Stimulated activated CD4-positive, alpha-beta T cell treated with anti-CD3 and anti-CD28 coated beads, Interleukin-15, amount 100 ng/mL, for 48 hours (primary cell): Measurements from ENCODE around the gene PFDN4.
A peak's percentile ranks its signal among the peaks of the same experiment; 100 is the strongest.

Experiments
- DNase-seq, 2 donors: peaks; one replicate each; pipeline ENCODE4 v3.0.0-alpha.2; 2020; ENCODE audit warnings: low read depth in 2 of 2

The PFDN4 gene

DNA sequence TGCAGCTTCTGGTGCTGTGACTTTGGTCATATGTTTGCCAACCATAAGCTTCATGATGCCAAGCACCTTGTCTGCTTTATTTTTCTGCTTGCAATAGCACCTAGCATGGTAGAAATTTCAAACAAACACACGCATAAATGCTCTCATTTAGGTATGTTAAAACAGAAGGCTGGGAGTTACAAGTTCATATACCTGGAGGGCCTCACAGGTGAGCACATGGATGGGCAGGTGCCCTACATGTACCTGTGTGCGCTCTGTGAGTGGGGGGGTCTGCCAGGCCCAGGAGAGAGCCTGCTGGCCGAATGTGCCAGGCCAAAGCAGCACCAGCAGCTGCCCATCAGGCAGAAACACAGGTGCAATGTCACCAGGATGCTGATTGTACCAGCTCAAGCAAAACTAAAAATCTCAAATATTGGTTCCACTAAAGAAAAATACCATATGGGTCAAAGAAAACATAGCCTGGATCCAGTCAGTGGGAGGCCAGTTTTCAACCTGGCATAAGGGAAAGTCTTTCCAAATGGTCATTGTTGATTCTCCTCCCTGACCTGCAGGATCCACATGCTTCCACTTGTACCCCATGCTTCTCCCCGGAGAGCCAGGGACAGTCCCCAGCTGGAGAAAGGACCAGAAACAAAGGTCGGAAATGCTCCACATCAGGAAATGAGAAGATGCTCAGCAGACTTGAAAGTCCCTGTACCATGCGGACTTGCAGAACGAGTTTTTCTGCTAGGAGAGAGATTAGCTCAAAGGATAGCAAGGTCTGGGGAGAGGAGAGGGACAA is 7.2 kb upstream of the PFDN4 start:
- DNase-seq = no peak

GRCh38 chr20:54201268-54201846 is 6.5 kb upstream of the PFDN4 start:
- DNase-seq = no peak

DNA sequence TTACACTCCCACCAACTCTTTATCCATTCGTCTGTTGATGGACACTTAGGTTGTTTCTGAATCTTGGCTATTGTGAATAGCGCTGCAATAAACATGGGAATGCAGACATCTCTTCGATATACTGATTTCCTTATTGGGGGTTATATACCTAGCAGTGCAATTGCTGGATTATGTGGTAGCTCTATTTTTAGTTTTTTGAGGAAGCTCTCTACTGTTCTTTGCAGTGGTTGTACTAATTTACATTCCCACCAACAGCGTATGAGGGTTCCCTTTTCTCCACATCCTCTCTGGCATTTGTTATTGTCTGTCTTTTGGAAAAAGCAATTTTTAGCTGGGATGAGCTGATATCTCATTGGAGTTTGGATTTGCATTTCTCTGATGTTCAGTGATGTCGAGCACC is 4.6 kb upstream of the PFDN4 start:
- no peak for DNase-seq

GRCh38 chr20:54204063-54204462 is 3.8 kb upstream of the PFDN4 start:
- DNase-seq = no peak

- DNase-seq = no peak
Measured at GRCh38 chr20:54204481-54204880, 3.4 kb upstream of the PFDN4 start.

DNA sequence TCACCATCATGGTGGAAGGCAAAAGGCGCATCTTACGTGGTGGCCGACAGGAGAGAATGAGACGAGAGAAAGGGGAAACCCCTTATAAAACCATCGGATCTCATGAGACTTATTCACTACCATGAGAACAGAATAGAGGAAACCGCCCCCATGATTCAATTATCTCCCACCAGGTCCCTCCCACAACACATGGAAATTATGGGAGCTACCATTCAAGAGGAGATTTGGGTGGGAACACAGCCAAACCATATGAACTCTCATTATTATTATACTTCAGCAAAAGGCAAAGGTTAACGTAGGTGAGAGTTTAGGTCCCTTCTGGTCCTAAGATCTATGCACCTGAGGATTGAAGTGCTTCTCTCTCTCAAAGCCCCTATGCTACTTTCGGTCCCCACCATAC is 2.4 kb upstream of the PFDN4 start:
- DNase-seq = peak in 1 of 2 donors; percentile 9

DNA sequence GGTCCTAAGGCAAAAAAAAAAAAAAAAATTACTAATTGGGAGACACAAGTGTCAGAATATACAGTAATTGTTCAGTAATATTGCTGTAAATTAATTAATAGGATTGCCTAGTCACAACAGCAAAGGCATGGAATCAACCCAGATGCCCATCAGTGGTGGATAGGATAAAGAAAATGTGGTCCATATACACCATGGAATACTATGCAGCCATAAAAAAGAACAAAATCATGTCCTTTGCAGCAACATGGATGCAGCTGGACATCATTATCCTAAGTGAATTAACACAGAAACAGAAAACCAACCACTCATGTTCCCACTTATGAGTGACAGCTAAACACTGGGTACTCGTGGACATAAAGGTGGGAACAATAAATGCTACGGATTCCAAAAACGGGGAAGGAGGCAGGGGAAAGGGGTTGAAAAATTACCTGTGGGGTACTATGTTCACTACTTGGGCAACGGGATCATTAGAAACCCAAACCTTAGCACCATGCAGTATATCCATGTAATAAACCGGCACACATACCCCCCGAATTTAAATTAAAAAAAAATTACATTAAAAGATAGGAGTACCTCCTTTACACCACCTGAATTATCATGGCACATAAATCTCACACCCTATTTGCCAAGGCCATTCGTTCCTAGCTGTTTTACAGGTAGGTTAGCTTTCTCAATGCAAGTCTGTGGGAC is 689 bp upstream of the PFDN4 start:
- no peak for DNase-seq

DNA sequence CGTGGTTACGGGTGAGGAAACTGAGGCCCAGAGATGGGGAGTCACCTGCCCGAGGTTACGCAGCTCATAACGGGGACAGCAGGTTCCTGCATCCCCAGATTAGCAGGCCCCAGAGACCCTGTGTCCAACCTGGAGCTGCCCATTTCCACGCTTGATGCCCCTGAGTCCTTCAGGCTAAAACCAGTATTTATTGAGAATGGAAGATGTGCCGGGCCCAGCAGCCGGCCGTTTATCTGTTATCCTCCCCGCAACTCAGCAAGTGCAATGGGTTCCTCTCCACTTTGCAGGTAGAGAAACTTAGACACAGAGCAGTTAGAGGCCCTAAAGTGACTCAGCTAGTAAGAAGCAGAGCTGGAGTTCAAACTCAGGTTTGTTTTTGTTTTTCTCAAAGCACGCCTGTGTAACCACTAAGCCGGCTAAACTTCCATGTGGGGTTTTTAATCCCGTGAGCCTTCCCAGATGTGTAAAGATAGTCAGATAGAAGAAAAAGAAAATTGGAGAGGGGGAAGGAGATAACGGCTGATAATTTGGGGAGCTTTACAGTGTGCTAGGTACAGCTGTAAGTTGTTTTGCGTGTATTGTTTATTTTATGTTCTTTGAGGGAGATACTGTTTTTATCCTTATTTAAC is 775 bp downstream of the PFDN4 start:
- DNase-seq = no peak

DNA sequence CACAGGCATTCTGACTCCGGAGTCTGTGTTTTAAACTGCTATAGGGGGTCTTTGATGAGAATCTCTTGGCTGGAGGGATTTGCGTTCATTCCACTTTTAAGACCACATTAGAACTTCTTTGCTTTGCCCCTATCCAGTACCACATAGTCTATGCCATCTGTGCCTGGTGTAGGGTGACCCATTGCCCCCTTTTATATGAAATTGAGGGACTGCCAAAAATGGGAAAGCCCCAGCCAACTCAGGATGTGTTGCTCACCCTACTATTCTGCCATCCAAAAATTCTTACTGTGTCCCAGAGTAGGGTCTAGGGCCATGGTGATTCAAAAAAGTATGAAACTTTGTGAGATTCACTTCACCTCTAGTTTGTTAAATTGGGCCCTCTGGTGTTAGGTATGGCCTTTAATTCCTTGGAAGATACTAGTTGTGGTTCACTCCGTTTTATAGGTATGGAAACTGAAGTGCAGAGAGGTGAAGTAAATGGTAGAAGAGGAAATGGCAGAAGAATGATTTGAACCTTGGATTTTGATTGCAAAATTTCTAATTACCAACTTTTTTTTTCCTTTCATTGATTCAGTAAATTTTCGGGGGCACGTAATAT is 1.4 kb downstream of the PFDN4 start:
- DNase-seq = no peak

GRCh38 chr20:54212226-54212625 is 4.3 kb downstream of the PFDN4 start:
- no peak for DNase-seq

- DNase-seq = no peak
Measured at GRCh38 chr20:54212871-54213270, 5.0 kb downstream of the PFDN4 start.

DNA sequence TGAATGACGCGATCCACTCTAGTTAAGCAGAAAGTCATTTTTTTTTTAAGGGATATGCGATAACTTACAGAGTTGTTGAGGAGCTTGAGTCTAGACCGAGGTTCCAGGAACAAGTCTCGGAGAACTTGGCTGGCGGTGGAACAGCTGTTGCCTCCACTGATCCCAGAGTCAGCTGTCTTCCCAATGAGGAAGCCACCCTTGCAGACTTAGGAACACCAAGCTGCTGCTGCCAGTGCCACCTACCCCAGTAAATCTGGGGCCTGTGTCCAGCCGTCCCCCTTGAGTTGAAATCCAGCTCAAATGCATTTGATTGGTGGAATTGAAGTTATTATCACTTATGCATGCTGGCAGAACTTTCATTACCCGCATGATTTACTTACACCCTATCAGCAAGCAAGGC is 6.7 kb downstream of the PFDN4 start:
- no peak for DNase-seq

GRCh38 chr20:54215157-54215789 is 7.4 kb downstream of the PFDN4 start:
- DNase-seq = no peak

DNA sequence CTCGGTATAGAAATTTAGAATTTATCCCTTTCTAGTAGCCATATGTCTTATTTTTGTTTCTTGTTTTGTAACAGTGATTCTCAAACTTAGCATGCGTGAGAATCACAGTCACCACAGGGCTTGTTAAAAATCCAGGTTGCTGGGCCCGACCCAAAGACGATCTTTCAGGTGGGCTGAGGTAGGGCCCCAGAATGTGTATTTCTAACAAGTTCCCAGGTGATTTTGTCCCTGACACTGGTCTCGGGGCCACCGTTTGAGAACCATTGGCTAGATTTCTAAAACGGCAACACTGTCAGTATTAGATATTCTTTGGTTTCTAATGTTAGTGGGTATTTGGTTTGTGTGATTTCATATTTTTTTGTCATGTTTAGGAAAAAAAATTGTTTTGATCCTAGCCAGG is 9.9 kb downstream of the PFDN4 start:
- DNase-seq = no peak

- no peak for DNase-seq
Measured at GRCh38 chr20:54218470-54218869, 10.6 kb downstream of the PFDN4 start.

GRCh38 chr20:54219751-54220426 is 12.0 kb downstream of the PFDN4 start:
- DNase-seq = no peak

- no peak for DNase-seq
Measured at GRCh38 chr20:54220722-54221121, 12.8 kb downstream of the PFDN4 start.

DNA sequence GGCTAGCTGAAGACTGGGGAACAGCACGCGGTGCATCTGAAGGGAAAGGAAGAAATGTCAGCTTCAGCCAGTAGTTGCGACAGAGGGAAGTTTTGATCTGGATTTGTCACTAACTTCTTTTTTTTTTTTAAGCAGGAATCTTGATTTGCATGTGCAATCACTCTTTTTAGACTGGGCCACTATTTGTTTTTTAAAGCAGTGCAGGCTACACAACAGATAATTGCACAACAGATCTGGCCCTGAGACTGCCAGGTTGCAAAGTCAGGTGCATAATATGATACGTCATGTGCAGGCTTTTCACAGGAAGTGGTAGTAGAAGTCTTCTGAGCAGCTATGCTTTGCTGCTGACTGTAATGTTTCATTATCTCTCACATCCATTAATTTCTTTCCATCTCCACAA is 13.5 kb downstream of the PFDN4 start:
- DNase-seq = no peak

GRCh38 chr20:54221996-54222890 is 14.4 kb downstream of the PFDN4 start:
- DNase-seq = no peak

GRCh38 chr20:54223285-54223684 is 15.4 kb downstream of the PFDN4 start:
- DNase-seq = no peak
